ENCODE results near the gene TRIM8. TPM values are rescaled to one million over a fixed set of nuclear protein-coding genes. Genes with fewer than 3 reads are reported as not detected.

Gene TRIM8
- total RNA-seq, 4 donors from 2014 or later = 91.7 to 128 (median 106) TPM

GRCh38 chr10:102648889-102649796 is 4.9 kb downstream of the TRIM8 start:
- no peak overlapping the region for H3K4me3 ChIP-seq (ENCODE audit: low read depth, poor library complexity, severe bottlenecking)
- no peak for DNase-seq (ENCODE audit: low spot score in 2 of 2)
- intact Hi-C loops (cut with DNase I; ENCODE audit: low total_unique reads) = no loop called here
- 19 to 21% methylated on average over 20 to 25 of the region's 25 CpGs for WGBS, 2 donors
- TF ChIP-seq CTCF (IDR thresholded peaks at IDR 0.05) (no peak), POLR2A (IDR thresholded peaks at IDR 0.05) (no peak)

DNA sequence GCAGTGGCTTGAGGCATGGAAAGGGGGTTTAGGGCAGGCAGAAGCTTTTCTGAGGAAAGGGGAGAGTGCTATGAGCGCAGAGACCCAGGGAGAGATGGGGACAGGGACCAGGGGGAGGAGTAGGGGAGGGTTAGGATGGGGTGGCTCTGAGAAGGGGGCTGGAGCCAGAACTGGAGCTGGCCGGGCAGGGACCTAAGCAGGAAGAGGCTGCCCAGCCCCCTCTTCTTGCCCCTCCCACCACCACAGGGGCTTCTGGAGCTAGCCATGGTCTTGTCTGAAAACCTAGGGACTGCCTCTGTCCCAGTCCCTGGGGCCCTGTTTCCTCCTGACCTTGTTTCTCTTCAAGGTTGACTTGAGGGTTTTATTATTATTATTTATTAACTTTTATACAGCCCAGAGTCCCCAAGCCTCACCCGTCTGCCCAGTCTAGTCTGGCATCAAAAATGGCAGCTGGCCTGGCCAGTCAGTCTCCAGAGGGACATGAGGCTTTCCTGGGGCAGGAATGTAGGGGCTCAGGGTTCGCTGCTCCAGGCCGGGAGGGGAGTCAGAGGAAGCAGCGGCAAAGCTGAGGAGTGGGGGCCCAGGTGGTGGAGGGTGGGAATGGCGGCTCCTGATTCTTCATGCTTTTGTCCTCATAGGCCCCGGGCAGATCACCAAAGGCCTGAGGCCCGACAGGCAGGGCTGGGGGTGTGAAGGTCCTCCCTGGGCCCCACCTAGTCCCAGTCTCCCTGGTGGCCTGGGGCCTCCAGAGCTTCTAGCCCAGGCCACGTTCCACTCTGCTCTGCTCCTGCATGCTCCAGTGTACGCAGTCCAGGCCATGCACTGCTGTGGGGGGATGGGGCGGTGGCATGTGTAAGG is 5.7 kb downstream of the TRIM8 start:
- no peak for DNase-seq (ENCODE audit: low spot score in 2 of 2)
- intact Hi-C loops (cut with DNase I; ENCODE audit: low total_unique reads) = no loop called here
- H3K4me3 ChIP-seq (ENCODE audit: low read depth, poor library complexity, severe bottlenecking) = no peak overlapping the region
- WGBS, 2 donors = 57 to 65% methylated on average over 11 to 12 of the region's 12 CpGs
- TF ChIP-seq POLR2A (IDR thresholded peaks at IDR 0.05) = no peak
- no peak for TF ChIP-seq CTCF (IDR thresholded peaks at IDR 0.05)

GRCh38 chr10:102650655-102651454 is 6.6 kb downstream of the TRIM8 start:
- DNase-seq (ENCODE audit: low spot score in 2 of 2) = no peak
- no peak overlapping the region for H3K4me3 ChIP-seq (ENCODE audit: low read depth, poor library complexity, severe bottlenecking)
- 58 to 60% methylated on average over 11 of the region's 11 CpGs for WGBS, 2 donors
- TF ChIP-seq POLR2A (IDR thresholded peaks at IDR 0.05) = no peak
- no peak for TF ChIP-seq CTCF (IDR thresholded peaks at IDR 0.05)
- intact Hi-C loops (cut with DNase I; ENCODE audit: low total_unique reads) = no loop called here

DNA sequence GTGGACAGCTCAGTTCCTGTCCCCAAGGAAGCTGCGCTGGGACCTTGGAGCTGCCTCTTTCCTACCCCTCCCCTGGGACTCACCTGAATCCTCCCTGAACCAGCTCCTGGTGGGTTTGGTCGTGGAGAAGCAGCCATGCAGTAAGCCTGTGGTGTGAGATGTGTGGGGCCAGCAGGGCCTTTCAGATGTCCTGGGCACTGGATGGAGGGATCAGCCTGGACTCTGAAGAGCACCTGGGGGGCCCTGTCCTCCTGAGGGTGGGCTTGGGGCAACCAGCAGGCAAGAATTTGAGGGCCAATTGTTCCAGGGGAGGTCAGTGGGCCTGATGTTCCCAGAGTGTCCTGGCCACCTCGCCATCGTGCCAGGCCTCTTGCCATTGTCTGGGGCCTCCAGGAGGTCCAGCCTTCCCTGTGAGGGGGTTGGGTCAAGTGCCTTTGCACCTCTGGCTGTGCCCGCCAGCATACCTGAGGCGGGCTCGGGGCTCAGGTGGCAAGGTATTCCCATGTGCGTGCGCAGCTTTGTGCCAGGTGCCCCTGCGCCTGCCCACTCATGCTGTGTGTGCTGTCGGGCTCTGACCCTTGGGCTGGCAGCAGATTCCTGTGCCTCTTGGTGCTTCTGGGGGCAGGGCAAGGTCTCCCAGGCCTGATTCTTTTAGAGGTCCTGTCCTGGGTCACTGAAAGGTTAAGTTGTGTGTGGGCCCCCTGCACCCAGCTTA is 7.3 kb downstream of the TRIM8 start:
- 68 to 77% methylated on average over 4 to 5 of the region's 11 CpGs for WGBS, 2 donors
- DNase-seq (ENCODE audit: low spot score in 2 of 2) = no peak
- intact Hi-C loops (cut with DNase I; ENCODE audit: low total_unique reads) = no loop called here
- TF ChIP-seq POLR2A (IDR thresholded peaks at IDR 0.05) = no peak
- H3K4me3 ChIP-seq (ENCODE audit: low read depth, poor library complexity, severe bottlenecking) = no peak overlapping the region

DNA sequence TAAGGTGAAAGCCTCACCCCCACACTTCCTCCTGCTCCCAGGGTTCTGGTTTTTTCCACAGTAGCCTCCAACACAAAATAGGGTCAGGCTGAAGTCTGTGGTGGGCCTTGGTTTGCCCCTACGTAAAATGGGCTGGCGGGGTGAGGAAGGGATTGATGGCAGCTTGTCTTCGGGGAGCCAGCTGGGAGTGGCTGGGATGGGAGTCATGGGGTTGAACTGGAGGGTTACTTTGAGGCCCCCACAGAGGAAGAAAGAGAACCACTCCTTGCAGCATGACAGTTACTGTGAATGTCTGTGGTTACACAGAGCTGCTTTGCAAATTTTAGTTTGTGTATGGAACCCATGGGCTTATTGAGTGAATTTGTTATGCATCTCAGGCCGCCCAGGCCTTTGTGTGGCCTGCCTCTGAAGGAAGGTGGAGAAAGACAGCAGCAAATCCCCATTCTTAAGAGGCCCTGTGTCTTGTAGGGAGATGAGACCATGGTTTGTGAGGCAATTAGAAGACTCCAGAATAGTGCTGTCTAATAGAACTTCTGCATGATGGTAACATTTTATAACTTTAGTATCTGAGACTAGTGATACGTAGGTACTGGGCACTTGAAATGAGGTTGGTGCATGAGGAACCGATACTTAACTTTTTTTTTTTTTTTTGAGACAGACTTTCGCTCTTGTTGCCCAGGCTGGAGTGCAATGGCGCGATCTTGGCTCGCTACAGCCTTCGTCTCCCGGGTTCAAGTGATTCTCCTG is 8.1 kb downstream of the TRIM8 start:
- no peak overlapping the region for H3K4me3 ChIP-seq (ENCODE audit: low read depth, poor library complexity, severe bottlenecking)
- 77 to 87% methylated on average over 12 of the region's 12 CpGs for WGBS, 2 donors
- DNase-seq (ENCODE audit: low spot score in 2 of 2) = no peak
- intact Hi-C loops (cut with DNase I; ENCODE audit: low total_unique reads) = no loop called here
- TF ChIP-seq CTCF (IDR thresholded peaks at IDR 0.05) (no peak), POLR2A (IDR thresholded peaks at IDR 0.05) (no peak)

All from lower leg skin (tissue), 4 donors.